RCC 7860 (cell line): ENCODE data around the gene LZTR1.
A peak's percentile ranks its signal among the peaks of the same experiment; 100 is the strongest.

Experiments
- DNase-seq: peaks from one replicate; pipeline ENCODE4 v3.0.0-alpha.2; 2015; ENCODE audit warnings: low spot score
- FAIRE-seq: peaks from 2 replicates; lab custom pipeline; 2012; peaks lifted over from hg19 to GRCh38; lab: Jason Lieb, UNC

LZTR1 gene

DNA sequence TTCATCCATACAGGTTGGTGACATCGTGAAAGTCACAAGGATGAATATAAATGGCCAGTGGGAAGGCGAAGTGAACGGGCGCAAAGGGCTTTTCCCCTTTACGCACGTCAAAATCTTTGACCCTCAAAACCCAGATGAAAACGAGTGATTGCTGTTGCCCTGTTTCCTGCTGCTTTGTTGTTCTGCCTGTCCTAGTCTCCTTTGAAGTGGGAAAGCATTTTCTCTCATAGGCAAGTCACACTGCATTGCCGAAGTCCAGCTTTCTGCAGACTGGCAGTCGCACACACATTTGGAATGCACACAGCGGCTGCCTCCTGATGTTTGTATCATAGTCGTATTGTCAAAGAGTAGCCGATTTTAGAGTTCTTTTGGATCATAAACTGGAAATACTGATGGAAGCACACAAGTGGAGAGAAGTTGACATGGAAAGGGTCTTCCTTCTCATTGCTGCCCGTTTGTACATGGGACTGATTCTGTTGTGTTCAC is 32.4 kb upstream of the LZTR1 start:
- FAIRE-seq, result no peak

DNA sequence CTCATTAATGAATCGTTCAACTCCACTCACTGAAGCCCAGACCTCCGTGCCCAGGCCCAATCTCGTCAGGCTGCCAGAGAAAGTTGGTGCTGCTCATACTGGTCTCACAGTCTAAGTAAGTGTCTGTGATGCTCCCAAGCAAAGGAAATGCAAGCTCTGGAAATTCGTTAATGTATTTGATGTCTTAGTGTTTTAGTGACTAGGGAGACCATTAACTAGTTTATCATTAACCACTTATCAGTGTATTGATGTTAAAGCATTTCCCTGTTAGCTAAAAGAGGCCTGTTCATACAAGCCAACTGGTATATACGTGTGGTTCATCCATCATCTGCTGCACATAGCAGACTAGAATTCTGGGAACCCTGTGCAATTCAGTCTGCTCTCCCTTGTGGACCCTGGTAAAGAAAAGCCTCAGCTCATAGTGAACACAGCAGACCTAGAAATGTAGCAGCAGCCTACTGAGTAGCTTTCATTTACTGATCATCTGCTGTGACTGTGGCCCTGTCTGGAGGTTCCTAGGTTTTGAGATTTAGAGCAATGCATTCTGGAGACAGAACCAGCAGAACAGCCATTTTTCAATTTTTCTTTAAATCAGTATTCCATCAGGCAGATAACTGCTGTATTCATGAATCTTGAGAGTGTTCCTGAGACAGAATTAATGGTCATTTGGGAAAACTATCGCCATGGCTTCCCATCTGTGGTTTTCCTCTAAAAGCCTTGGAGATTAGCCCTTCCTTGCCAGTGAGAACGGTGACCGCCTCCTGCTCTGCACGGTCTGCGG is 30.8 kb upstream of the LZTR1 start:
- FAIRE-seq, result no peak

More for the DNA sequence above, 32.4 kb upstream of the LZTR1 start:
- DNase-seq, result no peak

DNA sequence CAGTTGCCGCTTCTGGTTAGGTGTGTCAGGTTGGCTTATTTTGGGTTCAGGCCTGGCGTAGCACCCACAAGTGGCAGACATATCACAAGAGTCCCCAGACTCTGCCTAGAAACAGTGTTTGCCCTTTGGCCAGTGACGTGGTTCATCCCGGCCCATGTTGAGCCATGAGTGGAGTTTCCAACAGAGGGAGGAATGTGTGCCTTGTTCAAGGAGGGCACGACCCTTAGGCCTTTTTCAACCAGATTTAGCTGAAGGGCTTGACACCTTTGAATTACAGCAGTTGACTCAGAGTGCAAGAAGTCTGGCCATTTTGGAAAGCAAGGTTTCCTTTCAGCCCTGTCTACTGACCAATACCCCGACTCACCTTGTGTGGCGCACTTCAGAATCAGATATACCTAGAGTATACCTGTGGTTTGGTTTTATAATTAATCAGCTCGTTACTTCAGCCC is 30.1 kb upstream of the LZTR1 start:
- no peak for FAIRE-seq

More for the DNA sequence above, 30.8 kb upstream of the LZTR1 start:
- DNase-seq, result peak; percentile 33

DNA sequence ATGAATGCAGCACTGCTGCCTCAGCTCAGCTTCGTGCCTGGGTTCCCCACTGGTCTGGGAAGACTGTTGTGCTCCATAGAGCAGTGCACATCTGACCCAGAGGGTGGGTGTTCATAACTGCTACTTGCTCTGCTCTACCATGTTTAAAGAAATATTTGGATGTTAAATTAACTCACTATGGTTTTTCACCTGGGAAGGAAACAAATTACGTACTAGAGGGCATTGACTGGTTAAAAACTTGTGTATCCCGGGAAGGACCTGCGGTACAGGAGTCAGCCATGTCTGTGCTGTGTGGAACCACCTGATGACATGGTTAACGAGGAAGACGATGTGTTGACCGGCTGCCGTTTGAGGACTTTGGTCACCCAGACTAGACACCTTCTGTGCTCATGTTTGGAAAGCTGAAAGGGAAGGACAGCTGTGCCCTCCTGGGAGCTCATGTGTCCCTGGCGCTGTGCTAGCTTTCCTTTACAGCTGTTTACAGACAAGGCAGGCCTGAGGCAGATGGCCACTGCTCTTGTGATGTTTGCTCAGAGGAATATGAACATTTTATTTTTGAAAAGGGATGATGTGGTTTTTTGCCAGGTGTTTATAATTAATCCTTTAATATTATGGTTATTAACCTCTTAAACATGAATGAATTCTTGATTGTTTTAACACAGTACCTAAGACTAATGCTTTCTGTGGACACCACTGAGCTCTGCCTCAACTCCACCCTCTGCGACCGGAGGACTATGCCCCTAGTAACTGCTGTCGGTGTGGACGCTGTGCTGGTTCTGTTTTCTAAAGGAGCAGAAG is 29.4 kb upstream of the LZTR1 start:
- no peak for FAIRE-seq

More for the DNA sequence above, 30.1 kb upstream of the LZTR1 start:
- DNase-seq, result no peak

DNA sequence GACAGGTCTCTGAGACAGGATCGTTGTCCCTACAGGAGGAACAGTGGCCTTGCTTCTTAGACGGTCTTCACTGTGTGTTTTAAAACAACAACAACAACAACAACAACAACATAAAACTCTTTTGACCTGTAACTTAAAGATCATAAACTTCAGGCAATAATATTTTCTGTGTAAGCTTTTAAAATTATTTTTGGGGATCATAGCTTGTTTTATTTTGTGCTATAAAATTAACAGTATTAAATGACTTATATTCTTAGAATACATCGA is 28.8 kb upstream of the LZTR1 start:
- FAIRE-seq (no peak), DNase-seq (no peak)

More for the DNA sequence above, 29.4 kb upstream of the LZTR1 start:
- DNase-seq, result no peak

DNA sequence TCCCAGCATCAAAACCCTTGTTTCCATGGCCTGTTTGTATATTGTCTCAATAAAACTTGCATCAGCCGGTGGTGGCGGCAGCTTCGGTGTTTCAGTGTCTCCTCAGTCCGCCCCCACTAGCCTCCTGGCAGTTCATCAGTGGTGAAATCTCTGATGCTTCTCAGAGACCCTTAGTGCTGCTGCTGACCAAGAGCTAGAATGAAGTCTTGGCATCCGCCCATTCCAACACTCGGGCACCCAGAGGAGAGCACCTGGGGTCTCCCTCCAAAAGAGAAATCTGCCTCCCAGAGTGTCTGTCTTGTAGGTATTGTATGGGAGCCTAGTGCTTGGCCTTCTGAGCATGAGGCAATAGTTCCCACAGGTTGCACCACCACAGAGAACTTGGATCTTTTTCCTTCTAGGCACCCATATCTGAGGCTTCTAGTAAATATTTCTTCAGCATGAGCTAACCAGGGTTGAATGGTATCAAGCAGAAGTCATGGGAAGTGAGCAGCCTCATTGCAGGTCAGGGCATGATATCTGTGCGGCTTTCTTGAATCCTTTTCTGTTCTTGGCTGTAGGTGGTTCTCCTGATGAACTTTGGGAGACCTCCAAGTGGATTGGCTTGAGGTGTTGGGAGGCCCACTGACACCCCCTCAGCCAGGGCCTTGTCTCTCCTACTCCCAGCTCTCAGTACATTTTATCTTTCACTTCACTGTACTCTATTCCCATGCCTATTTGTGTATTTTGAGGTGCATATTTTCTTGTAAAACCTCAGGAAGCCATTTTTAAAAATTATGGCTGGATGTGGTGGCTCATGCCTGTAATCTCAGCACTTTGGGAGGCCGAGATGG is 28.2 kb upstream of the LZTR1 start:
- no peak for FAIRE-seq

DNA sequence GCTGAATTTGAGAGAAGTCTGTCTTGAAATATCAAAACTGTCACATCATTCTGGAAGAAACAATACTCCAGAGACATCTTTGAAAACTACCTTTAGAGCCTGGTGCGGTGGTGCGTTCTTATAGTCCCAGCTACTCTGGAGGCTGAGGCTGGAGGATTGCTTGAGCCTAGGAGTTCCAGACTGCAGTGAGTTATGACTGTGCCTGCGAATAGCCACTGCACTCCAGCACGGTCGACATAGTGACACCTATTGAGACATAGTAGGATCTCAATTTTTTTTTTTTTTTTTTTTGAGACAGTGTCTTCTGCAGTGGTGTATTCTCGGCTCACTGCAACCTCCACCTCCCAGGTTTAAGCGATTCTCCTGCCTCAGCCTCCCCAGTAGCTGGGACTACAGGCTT is 26.5 kb upstream of the LZTR1 start:
- FAIRE-seq (no peak), DNase-seq (no peak)

More for the DNA sequence above, 28.2 kb upstream of the LZTR1 start:
- DNase-seq, result no peak

DNA sequence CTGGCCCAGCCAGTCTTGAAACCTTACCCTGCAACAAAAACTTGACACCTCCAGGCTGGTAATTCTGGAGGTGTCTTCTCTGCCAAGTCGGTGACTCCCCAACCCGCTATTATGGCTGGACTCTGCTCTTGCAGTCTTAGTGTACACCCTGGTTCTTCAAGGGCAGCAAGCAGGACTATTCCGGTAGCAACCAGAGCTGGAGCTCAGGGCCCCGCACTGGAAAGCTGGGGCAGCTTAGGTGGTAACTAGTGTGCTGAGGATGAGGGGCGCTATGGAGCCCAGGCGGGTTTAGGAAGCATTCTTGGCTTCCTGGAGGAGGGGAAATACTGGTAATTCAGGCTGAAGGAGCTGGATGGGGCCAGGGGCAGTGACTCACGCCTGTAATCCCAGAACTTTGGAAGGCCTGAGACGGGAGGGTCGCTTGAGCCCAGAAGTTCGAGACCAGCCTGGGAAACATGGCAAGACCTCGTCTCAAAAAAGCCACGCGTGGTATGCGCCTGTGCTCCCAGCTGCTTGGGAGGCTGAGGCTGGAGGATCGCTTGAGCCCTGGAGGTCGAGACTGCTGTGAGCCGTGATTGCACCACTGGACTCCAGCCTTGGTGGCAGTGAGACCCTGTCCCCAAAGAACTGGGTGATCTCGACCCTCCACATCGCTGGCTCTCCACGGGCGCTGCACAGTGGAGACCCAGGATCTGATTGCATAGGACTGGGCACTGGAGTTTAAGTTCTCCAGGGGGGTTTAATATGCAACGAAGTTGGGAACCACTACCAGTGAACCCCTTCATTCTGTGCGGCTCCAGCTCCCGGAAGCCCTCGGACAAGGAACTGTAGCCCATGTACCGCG is 25.6 kb upstream of the LZTR1 start:
- FAIRE-seq, result no peak
- peak; percentile 14 for DNase-seq

DNA sequence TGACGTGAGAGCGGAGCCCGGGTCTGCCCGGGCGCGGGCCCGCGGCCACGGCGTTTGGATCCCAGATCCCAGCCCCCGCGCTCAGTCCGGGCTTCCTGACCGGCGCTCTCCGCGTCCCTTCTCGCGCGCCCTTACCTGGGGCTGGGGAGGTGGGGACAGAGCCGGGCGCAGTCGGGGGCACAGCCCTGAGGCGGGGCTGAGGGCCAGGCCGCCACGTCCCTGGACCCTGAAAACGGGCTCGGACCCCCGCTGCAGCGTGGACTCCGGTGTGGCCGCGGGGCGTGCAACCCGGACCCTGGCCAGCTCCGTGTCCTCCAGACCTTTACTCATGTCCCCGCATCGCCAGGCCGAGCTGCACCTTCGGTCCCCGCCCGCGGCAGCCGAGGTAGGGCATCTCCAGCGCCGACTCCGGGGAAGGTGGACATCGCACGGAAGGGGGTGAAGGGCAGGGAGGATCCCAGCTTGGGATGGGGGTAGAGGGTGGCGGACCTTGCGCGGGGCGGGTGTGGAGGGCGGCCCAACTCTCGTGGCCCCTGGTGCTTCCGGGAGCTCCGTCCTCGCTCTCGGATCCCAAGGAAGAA is 24.9 kb upstream of the LZTR1 start:
- DNase-seq (no peak), FAIRE-seq (no peak)

DNA sequence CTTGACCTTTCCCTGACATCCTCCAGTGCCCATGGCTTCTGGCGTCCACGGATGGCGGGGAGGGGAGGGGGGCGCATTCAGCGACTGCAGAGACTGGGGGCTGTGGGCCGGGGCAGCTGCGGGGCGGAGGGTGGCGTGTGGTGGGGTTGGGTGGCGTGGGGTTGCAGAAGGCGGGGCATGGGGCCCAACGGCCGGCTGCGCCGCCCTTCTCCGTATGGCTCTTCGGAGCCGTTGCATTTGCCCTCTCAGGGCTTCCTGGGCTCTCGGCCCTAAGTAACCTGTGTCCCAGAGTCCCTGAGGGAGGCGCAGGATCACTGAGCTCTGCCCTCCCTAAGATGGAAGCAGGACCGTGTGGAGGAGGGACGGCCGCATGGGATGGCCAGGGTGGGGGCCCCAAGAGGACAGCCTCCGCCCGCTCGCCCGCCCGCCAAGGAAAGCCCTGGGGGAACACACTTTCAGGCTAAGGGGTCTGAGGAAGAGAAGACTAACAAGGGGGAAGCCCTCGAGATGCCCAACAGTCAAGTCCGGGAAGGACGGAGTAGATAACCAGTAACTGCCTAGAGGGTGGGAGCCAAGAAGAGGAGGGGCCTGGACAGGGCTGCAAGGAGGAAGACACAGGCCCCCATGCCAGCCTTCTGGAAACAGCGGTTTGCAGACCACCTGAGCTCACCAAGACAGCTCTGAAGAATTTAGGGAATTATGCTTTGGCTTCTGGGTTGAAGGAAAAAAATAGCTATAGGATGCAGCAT is 24.2 kb upstream of the LZTR1 start:
- DNase-seq, result no peak
- no peak for FAIRE-seq

DNA sequence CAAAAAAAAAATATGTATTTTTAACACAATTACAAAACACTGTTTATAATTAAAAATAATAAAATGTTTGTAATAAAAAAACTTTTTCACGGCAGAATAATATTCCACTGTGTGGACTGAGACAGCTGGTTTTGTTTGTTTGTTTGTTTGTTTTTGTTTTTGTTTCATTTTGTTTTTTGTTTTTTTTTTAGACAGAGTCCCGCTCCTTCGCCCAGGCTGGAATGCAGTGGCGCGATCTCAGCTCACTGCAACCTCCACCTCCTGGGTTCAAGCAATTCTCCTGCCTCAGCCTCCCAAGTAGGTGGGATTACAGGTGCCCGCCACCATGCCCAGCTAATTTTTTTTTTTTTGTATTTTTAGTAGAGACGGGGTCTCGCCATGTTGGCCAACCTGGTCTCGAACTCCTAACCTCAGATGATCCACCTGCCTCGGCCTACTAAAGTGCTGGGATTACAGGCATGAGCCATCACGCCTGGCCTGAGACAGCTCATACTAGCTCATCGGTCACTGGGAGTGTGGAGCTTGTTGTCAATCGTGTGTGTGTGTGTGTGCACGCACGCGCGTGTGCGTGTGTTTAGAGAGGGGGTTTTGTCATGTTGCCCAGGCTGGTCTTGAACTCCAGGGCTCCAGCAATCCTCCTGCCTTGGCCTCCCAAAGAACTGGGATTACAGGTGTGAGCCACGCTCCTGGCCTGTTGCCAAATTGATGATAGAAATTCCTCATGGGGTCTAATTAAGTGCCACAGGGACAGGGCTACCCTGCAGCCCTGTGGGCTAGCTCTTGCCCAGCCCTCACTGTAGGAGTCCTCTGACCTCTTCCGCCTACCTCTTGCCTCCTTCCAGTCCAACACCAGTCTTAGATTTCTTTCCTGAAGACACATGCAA is 22.3 kb upstream of the LZTR1 start:
- DNase-seq, result no peak
- FAIRE-seq, result no peak

DNA sequence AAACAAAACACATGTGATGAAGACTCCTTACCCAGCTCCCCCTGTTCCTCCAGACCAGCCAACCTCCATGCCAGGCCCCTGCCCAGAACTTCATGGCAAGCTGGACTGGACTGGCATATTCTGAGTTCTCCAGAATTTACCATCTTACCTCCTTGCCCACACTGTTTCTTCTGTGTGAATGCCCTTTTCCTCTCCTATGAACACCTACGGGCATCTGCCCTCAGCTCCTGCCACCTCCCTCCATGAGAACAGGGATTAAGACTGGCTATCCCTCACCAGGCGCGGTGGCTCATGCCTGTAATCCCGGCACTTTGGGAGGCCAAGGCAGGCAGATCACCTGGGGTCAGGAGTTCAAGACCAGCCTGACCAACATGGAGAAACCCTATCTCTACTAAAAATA is 21.5 kb upstream of the LZTR1 start:
- DNase-seq (no peak), FAIRE-seq (no peak)

DNA sequence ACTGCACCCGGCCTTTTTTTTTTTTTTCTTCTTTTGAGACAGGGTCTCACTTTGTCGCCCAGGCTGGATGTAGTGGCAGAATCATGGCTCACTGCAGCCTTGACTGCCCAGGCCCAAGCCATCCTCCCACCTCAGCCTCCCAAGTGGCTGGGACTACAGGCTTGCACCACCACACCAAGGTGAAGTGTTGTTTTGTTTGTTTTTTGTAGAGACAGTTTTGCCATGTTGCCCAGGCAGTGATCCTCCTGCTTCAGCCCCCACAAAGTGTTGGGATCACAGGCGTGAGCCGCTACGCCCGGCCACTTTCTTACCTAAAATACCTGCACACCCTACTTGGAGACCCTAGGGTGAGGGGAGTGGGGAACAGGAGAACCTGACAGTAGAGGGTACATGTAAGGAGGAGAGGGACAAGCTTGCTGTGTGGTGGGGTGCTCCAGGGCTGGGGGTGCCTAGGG is 19.6 kb upstream of the LZTR1 start:
- FAIRE-seq (no peak), DNase-seq (no peak)

DNA sequence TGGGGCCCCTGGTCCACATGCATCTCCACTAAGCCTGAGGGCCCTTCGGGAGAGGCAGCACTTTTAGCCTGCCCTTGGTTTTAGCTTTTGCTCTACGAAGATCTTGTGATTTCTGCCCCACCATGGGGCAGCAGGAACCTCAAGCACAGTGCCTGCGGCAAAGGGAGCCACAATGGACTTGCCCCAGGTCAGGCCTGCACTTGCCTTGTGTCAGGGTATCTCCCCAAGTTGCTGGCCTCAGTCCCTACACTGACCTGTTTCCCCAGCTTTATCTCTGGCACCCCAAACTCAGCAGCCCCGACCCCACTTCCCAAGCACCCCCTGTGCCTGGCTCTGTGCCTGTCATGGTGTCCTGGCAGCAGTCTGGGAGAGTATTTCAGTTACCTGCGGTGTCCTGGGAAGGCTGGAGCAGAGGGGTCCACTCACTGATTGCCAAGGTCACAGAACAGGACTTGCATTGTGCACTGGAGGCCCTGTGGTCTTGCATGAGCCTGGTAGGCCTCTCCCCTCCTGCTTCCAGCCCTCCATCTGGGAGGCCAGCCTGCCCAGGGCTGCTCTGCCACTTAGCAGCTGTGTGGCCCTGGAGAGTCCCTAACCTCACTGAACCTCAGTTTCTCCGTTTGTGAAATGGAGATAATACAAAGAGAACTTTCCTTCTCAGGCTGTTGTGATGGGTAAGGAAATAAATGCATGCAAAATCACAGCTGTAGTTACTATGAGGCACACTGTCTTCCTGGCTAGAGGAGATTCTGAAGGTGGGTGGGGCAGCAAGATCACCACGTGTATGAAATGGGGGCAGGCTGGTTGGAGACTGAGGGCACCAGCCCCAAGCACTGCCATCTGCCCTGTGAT is 18.7 kb upstream of the LZTR1 start:
- FAIRE-seq (no peak), DNase-seq (no peak)

DNA sequence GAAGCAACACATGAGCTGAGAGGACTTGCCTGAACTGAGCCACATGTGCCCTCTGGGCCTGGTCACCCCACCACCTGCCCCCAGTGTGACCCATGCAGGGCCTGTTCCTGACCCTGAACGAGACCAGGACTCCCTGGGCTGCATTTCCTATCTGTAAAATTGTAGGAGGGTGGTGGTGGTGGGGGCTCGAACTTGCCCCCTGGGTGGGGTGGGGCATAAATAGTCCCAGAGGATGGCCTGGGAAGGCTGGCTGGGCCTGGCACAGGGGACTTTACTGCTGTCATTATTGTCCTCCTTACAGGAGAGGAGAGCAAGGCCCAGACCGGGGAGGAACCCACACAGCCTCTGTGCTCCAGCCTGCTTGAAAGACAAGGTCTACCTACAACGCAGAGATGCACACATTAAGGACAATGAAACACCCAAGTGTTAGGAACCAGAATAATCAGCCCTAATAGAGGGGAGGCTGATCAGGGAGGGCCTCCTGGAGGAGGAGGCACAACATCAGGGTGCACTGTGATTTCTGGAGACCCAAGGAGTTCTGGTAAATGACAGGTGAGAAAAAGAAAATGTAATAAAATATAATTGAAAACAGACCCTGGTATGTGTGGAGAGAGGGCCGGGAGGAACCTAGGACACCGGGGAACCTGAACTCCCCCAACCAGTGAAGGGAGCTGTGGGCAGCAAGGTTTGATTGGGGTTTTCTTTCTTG is 17.9 kb upstream of the LZTR1 start:
- DNase-seq, result no peak
- FAIRE-seq, result no peak

DNA sequence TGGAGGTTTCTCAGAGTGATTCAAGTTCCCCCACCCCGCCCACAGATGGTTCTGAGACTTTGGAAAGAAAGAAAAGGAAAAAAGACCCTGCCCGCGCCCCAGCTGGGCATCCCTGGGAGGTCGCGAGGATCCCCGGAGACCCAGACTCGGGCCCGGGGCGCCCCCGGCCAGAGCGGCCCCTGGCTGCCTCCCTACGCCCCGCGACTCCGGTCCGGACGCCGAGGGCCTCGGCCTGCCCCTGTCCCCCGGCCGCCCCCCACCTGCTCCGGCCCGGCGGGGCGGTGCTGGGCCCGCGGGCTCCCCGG is 17.3 kb upstream of the LZTR1 start:
- no peak for DNase-seq
- no peak for FAIRE-seq
